A549 (cell line): Measurements from ENCODE around the gene PROK2.

Experiments
- CHD4 ChIP-seq: fragments of 200-600 bp; sonication (generic); IDR thresholded peaks from 2 replicates; pipeline ENCODE4 v1.6.1; 2016; ENCODE audit warnings: antibody characterized with exemption, mild to moderate bottlenecking, borderline replicate concordance
- EHMT2 ChIP-seq: fragments of 200-600 bp; sonication (generic); IDR thresholded peaks from 2 replicates; pipeline ENCODE4 v1.6.1; 2016; ENCODE audit warnings: antibody characterized with exemption, low read depth, mild to moderate bottlenecking, moderate library complexity
- POLR2A ChIP-seq: IDR thresholded peaks from 2 replicates; pipeline ENCODE4 v1.6.1; 2012; ENCODE audit warnings: mild to moderate bottlenecking, low read length
- TF ChIP-seq, protein P1 (sequence below): IDR thresholded peaks from 2 replicates; pipeline ENCODE4 v1.6.1; 2012
- TF ChIP-seq, protein P2 (sequence below): fragments of >200 bp; sonication (Bioruptor Twin); formaldehyde crosslinking; IDR thresholded peaks from 3 replicates; pipeline ENCODE4 v1.5.1; 2016

DNA sequence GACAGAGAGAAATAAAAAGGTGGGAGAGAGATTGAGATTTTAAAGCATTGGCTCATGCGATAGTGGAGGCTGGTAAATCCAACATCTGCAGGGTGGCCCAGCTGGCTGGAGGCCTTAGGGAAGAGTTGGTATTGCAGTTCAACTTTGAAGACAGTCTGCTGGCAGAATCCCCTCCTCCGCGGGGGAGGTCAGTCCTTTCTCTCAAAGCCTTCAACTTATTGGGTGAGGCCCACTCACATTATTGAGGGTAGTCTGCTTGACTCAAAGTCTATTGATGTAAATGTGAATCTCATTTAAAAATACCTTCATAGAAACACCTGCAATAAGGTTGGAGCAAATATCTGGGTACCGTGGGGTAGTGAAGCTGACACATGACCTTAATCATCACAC lies 31.8 kb upstream of the PROK2 start:
- TF ChIP-seq EHMT2 (no peak), POLR2A (no peak), CHD4 (no peak)
- TF ChIP-seq, protein P1, sequence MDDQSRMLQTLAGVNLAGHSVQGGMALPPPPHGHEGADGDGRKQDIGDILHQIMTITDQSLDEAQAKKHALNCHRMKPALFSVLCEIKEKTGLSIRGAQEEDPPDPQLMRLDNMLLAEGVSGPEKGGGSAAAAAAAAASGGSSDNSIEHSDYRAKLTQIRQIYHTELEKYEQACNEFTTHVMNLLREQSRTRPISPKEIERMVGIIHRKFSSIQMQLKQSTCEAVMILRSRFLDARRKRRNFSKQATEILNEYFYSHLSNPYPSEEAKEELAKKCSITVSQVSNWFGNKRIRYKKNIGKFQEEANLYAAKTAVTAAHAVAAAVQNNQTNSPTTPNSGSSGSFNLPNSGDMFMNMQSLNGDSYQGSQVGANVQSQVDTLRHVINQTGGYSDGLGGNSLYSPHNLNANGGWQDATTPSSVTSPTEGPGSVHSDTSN: no peak
- TF ChIP-seq, protein P2, sequence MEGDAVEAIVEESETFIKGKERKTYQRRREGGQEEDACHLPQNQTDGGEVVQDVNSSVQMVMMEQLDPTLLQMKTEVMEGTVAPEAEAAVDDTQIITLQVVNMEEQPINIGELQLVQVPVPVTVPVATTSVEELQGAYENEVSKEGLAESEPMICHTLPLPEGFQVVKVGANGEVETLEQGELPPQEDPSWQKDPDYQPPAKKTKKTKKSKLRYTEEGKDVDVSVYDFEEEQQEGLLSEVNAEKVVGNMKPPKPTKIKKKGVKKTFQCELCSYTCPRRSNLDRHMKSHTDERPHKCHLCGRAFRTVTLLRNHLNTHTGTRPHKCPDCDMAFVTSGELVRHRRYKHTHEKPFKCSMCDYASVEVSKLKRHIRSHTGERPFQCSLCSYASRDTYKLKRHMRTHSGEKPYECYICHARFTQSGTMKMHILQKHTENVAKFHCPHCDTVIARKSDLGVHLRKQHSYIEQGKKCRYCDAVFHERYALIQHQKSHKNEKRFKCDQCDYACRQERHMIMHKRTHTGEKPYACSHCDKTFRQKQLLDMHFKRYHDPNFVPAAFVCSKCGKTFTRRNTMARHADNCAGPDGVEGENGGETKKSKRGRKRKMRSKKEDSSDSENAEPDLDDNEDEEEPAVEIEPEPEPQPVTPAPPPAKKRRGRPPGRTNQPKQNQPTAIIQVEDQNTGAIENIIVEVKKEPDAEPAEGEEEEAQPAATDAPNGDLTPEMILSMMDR: no peak
